NOMO-1 treated with DMSO at 0.1 percent for 48 hours (cell line): Measurements from ENCODE around the gene LRRC27.

Experiments
- DNase-seq: peaks from one replicate; lab custom pipeline; 2025; ENCODE audit not compliant: unreplicated experiment; lab: John Stamatoyannopoulos, UW

The LRRC27 gene

DNA sequence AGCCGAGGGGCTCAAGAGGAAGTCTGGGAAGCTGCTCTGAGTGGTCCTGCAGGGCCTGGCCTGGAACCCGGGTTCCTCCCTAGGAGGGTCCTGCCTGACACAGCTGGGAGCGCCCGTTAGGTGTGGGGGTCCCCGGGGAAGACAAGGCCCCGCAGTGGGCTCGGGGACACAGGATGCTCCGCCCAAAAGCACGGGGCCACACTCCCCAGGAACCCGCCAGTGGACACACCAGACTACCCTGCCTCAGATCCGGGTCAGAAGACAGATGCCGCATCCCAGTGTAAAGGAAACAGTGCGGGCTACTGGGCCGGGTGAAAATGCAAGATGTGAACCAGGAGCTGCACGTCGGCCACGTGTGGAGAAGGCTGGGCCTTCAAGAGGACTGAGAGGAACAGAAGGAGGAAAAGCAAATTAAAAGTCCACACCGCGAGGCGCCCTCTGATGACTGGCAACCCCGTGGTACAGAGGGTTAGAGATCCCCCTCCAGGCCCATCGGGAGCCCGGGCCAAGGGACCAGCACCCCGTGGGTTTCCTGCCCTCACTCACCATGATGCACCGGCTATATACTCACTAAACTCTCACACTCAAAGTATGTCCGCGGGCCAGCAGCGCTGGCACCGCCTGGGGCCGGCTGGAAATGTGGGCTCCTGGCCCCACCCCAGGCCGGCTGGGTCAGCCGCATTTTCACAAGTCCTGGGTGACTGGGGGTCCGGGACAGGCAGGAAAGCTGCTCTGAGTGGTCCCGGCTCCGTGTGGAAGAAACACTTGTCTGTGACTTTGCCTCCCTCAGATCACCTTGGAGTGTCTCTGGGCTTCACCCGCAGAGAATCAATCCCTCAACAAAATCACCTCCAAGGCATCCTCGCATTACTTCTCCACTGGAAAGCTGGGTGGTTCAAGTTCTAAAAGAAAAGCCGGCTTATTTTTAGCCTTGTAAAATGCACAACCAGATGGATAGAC lies 30.3 kb upstream of the LRRC27 start:
- DNase-seq, result no peak

GRCh38 chr10:132302421-132303310 lies 29.3 kb upstream of the LRRC27 start:
- DNase-seq, result no peak

DNA sequence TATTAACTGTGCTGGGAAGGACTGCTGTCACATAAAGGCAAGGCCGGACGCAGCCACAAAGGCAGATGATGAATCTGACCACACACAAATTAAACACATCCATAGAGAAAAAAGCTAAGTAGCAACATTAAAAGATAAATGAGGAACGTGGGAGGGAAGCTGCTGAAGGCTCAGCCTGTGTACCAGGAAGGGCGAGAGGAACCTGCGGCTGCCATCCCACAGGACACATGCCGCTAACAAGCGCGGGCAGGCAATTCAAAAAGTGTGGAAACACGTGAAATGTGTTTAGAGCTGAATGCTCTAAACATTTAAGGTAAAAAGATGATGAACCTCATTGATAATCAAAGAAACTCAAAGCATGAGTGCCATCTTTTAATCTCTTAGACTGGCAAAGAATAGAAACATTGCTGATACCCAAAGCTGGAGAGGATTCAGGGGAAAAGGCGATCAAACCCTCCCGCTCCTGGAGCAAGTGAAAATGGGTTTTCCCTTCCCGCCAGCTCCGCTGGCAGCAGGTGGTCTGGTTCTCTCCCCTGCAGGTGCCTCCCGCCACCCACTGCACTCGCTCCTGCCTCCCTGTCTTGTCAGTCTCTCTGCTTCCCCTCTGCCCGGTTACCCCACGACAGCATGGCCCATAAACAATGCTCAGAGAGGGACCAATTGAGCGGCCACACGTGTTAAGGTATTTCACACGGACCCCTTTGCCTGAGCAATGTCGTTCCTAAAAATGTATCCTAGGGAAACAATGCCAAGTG lies 28.5 kb upstream of the LRRC27 start:
- no peak for DNase-seq

GRCh38 chr10:132304756-132305509 lies 27.1 kb upstream of the LRRC27 start:
- DNase-seq, result no peak

DNA sequence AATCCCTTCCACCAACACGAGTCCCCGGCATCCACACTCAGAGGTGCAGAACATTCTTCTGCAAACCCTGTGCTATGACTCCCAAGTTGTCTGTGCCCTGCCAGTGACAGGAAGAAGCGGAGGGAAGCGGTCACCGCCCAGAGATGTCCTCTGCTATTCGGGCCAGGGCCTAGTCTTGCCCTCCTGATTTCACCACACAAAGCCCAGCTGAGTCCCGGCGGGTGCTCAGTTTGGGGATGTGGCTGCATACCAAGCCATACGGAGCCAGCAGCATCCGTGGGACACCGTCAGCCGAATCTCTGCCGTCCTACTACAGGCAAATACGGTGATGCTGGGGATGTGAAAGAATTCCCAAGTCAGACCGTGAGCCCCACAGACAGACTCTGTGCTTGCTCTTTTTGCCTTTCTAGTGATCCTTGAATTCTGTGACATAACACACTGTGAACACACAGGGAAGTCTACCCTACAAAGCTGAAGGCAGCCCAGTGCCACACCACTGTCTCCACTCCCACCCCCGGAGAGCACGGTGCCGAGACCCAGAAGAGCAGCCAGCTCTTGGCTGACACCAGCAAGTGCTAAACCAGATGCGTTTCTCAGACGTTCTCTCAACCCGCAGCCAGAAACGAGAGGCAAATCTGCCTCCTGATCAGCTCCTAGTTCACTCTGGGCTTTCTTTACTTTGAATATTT lies 26.2 kb upstream of the LRRC27 start:
- no peak for DNase-seq

- DNase-seq, result no peak
These were observed 25.7 kb upstream of the LRRC27 start for GRCh38 chr10:132306343-132306685.

DNA sequence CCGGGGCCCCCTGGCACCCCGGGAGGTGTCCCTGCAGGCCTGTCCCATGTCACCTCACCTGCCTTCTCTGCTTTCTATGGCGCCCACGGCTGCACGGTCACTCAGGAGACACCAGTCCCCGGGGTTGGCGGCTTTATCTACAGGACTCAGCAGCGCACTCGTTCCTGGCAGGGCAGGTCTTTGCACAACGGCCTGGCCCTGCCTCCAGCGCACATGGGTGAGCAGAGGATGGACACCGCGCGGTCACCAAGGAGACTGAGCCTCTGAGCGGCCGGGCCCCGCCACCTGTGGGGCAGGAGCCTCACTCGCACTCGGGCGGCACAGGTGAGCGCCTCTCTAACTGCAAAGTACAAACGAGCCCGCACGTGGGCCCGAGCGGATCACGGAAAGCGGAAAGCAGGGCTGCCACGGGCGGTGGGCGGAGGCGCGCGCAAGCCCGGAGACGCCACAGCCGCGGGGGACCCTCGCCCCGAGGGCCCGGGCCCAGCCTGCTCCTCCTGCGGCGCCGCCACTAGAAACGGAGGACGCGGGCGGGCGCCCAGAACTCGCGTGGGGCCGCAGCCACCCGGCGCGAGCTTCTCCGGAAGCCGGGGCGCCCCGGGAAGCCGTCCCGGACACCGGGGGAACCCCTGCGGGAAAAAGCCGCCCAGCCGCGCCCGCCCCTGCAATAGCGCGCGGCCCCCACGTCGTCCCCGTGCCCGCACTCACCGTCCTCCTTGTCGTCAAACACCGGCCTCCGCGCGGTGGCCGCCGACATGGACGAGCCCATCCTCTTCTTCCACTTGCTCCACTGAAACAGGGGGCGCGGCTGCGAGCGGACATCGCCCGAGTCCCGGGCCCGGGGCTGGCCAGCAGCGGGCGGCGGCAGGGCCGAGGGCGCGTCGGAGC lies 24.9 kb upstream of the LRRC27 start:
- peak; percentile 9 for DNase-seq

- DNase-seq, result peak; percentile 78
These were observed 24.0 kb upstream of the LRRC27 start, which contains the start of gene STK32C for GRCh38 chr10:132307823-132308586. TSS of gene STK32C (minus strand) at chr10:132307950. CDS start at chr10:132307833, 117 bp downstream.

DNA sequence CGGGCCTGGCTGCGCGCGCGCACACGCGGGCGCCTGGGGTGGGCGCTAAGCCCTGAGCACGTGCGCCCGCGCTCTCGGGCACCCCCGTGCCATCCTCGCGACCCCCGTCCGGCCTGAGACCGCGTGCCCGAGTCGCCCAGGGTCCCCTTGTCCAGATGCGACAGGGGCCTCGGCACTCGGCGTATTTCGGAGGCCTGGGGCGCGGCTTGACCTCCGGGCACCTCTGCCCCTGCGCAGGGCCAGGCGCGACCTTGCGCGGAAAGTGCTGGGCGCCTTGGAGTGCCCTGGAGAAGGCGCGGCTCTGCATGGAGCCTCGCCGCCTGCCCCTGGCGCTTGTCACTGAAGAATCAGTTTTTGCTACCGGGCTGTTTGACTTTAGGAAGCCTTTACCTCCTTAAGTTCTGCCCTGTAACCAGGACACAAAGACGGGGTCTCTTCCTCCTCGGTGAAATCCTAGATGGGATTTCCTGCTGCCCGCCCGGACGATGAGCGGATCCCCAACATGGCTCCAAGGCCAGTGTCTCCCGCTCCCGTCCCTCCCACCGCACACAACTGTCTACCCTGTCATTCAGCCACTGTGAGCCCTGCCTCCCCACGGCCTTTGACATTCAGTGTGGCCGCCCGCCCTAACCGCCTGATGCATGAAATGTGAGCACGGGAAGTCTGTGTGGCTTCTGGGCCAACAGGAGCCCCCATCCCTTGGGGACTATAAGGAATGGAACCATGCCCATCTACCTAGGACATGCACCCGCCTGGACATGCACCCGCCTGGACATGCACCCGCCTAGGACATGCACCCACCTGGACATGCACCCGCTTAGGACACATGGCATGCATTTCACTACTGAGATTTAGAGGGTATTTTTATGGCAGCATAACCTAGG lies 23.2 kb upstream of the LRRC27 start:
- no peak for DNase-seq

DNA sequence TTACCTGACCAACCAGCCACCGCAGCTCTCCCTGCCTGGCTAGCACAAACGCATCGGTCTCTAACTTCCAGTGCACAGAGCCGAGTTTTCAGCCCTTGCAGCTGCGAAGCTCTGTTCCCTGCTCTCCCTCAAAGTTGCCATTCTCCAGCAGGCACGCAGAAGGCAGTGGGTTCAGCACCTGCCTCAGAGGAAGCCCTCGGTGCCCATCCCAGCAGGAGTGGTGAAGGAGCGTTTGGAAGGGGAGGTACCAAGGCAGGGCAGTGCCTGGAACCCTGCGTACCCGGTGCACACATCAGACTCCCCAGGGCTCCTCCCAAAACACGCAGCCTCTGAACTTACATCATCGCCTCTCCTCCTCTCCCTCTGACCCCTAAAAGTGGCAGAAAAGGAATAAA lies 22.5 kb upstream of the LRRC27 start:
- DNase-seq, result no peak

- no peak for DNase-seq
These were observed 22.0 kb upstream of the LRRC27 start for GRCh38 chr10:132309879-132310591.

DNA sequence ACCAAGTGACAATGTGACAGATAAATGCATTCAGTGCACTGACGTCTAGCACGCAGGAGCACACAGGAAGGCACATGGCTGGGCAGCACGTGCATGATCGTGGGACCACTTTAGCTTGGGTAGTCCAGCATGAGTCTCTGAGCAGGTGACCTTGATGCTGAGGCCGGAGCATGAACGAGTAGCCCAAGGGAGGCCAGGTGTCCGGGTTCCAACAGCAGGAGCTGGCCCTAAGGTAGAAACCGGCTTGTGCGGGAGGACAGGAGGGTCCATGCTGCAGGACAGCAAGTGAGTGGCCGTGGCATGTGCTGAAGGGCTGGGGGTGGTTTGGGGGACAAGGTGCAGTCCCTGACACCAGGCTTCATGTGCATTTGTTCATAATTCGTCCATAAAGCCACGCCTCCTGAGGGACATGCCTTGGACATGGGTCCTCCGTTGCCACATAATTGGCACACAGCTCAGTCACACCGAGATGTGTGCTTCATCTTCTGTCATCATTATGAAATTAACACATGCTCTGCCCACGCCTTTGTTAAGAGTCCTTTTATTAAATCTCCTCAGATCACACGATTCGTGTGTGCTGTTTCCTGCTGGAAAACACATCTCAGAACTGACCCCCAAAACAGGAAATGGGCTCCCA lies 21.2 kb upstream of the LRRC27 start:
- DNase-seq, result no peak

DNA sequence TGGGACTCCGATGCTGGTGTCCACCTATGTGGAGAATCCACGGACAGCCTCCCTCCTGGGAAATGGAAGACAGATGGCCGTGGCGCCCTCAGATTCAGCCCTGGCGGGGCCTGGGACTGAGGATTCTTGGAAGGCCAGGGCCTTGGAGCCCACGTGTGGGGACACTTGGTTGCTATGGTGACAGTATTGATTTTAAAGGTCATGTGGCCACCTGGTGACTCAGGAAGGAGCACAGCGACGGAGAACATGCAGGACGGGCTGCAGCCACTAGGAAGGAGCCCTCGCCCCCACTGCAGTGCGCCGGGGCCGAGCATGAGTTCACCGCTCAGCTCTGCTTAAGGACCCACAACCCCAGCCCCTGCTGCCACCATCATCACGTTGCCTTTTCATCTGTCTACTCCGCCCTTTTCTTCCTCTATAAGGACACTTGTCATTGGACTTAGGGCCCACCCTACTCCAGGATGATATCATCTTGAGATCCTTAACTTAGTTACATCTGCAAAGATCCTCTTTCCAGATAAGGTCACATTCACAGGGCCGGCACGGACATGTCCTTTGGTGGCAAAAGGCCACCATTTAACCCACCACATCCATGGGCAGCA lies 20.6 kb upstream of the LRRC27 start:
- no peak for DNase-seq

DNA sequence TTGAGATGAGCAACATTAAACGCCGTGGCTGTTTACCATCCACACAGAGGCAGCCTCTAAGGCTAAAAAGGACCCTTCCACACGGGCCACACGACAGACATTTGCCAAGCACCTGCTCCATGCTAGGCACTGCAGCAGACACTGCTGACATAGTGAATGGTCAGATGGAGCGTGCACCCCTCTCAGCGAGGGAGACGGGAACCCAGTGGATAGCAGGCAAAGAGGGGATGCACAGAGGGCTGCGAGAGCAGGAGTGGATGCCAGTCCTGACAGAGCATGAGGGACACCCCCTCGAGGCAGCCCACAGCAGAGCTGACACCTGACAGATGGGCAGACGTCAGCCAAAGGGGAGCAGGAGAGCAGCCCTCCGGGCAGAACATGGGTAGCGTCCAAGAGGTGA lies 18.7 kb upstream of the LRRC27 start:
- no peak for DNase-seq

GRCh38 chr10:132313865-132314264 lies 18.1 kb upstream of the LRRC27 start:
- no peak for DNase-seq

DNA sequence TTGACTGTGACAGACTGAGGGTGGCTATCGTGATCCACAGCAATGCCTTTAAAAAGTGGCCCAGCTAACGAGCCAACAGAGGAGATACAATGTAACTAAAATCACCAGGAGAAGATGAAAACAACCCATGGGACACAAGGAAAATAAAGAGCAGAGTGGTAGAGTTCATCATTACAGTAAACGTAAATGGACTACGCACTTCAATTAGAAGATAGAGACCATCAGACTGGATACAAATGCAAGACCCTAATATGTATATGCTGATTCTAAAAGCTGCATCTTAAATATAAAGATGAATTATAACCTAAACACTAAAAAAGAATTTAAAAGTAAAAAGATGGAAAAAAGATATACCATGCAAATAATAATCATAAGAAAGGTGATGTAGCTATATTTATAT lies 17.7 kb upstream of the LRRC27 start:
- DNase-seq, result no peak
